22Rv1 (cell line): Measurements from ENCODE around the gene TUBA8.
"Not testable (repeated sequence)": the region's sequence is repeated elsewhere in the genome, so short reads cannot be mapped to it uniquely, and the experiment has no call there.

Experiments used
- CTCF ChIP-seq: fragments of 450-650 bp; IDR thresholded peaks from 2 replicates; pipeline ENCODE4 v1.5.1; 2017; ENCODE audit warnings: mild to moderate bottlenecking
- ZFX ChIP-seq: fragments of 450-650 bp; IDR thresholded peaks from 2 replicates; pipeline ENCODE4 v1.6.1; 2017; ENCODE audit warnings: antibody characterized with exemption, borderline replicate concordance

GRCh38 chr22:18073927-18074326 lies 36.7 kb upstream of the TUBA8 start:
- not testable (repeated sequence) for TF ChIP-seq CTCF, ZFX
